Lower lobe of right lung (tissue), 2 donors: Measurements from ENCODE around the gene TMEM52. TPM values are rescaled to one million over a fixed set of nuclear protein-coding genes. Genes with fewer than 3 reads are reported as not detected.

Source experiments
- ATAC-seq, 2 donors: fragments of 200-7000 bp; cut with Tn5 transposase; one replicate each; pipeline ENCODE4 v1.9.1; 2020 to 2022; ENCODE audit warnings: mild to moderate bottlenecking in 2 of 2, moderate library complexity in 2 of 2
- DNase-seq: peaks from one replicate; pipeline ENCODE4 v3.0.0-alpha.2; 2020
- H3K27ac ChIP-seq: fragments of 200-600 bp; one replicate; pipeline ENCODE4 v1.8.0; 2022
- H3K27me3 ChIP-seq: fragments of 200-600 bp; one replicate; pipeline ENCODE4 v1.8.0; 2022; ENCODE audit warnings: low read depth
- H3K36me3 ChIP-seq: fragments of 200-600 bp; one replicate; pipeline ENCODE4 v1.8.0; 2022; ENCODE audit warnings: mild to moderate bottlenecking
- H3K4me1 ChIP-seq: fragments of 200-600 bp; one replicate; pipeline ENCODE4 v1.8.0; 2022
- H3K4me3 ChIP-seq: fragments of 200-600 bp; one replicate; pipeline ENCODE4 v1.8.0; 2022; ENCODE audit warnings: mild to moderate bottlenecking
- H3K9me3 ChIP-seq: fragments of 200-600 bp; one replicate; pipeline ENCODE4 v1.8.0; 2022
- CTCF ChIP-seq: fragments of 200-600 bp; IDR thresholded peaks from one replicate; pipeline ENCODE4 v1.8.0; 2022; ENCODE audit warnings: antibody characterized with exemption, mild to moderate bottlenecking
- intact Hi-C: fragments of 100-400 bp; cut with DNase I; formaldehyde crosslinking; loops from one replicate; pipeline ENCODE4 v1.11.0; 2022
- total RNA-seq: library from RNA; stranded (reverse); fragmentation: NEBNext Ultra II Directional; extraction: Animal tissue kit (Norgen Biotek cat#: 25700); gene quantifications from one replicate; pipeline ENCODE4 v1.2.1, GENCODE V29; 2021
- donor health status: DM: no; HTN: yes; CAD: no; lungs with severe emphysema.

The TMEM52 gene
- total RNA-seq, 1 donor from 2014 or later, result 1.4 TPM

- Histone ChIP-seq H3K36me3 (no peaks in the 10 kb centered on the region), H3K27me3 (peaks cover 19% of the 10 kb centered on the region), H3K27ac (no peak overlapping the region), H3K4me1 (peaks cover 11% of the 10 kb centered on the region), H3K9me3 (no peaks in the 10 kb centered on the region), H3K4me3 (no peak overlapping the region)
- no peak for TF ChIP-seq CTCF
- ATAC-seq (peak in 1 of 2 donors; percentile 29), DNase-seq (no peak)
- intact Hi-C loops, result no loop called here
Measured at GRCh38 chr1:1955621-1956094, 36.6 kb upstream of the TMEM52 start.

GRCh38 chr1:1954831-1955441, 35.9 kb upstream of the TMEM52 start:
- Histone ChIP-seq H3K4me3 (no peak overlapping the region), H3K36me3 (no peaks in the 10 kb centered on the region), H3K27me3 (peaks cover 12% of the 10 kb centered on the region), H3K27ac (no peak overlapping the region), H3K9me3 (no peaks in the 10 kb centered on the region), H3K4me1 (peaks cover 4% of the 10 kb centered on the region)
- intact Hi-C loops, result no loop called here
- DNase-seq (no peak), ATAC-seq (no peak)
- no peak for TF ChIP-seq CTCF

GRCh38 chr1:1954015-1954414, 34.9 kb upstream of the TMEM52 start:
- Histone ChIP-seq H3K27me3 (peaks cover 5% of the 10 kb centered on the region), H3K27ac (no peak overlapping the region), H3K9me3 (no peaks in the 10 kb centered on the region), H3K36me3 (no peaks in the 10 kb centered on the region), H3K4me1 (no peaks in the 10 kb centered on the region), H3K4me3 (no peak overlapping the region)
- intact Hi-C loops, result no loop called here
- DNase-seq (no peak), ATAC-seq (no peak)
- no peak for TF ChIP-seq CTCF

GRCh38 chr1:1950940-1951339, 31.9 kb upstream of the TMEM52 start:
- Histone ChIP-seq H3K27ac (no peak overlapping the region), H3K4me1 (peaks cover 16% of the 10 kb centered on the region), H3K27me3 (no peaks in the 10 kb centered on the region), H3K9me3 (no peaks in the 10 kb centered on the region), H3K4me3 (no peak overlapping the region), H3K36me3 (no peaks in the 10 kb centered on the region)
- intact Hi-C loops, result no loop called here
- DNase-seq (no peak), ATAC-seq (no peak)
- no peak for TF ChIP-seq CTCF

- Histone ChIP-seq H3K9me3 (no peaks in the 10 kb centered on the region), H3K27ac (no peak overlapping the region)
- intact Hi-C loops, result loop anchor here (10.0 kb wide), 1 partner anchor 96 kb away; no protein-coding TSS in a partner anchor
Measured at GRCh38 chr1:1948783-1949182, 29.7 kb upstream of the TMEM52 start.

More at GRCh38 chr1:1948783-1949182, 29.7 kb upstream of the TMEM52 start:
- no peaks in the 10 kb centered on the region for H3K27me3 ChIP-seq
- ATAC-seq, result no peak
- H3K4me3 ChIP-seq, result no peak overlapping the region
- no peaks in the 10 kb centered on the region for H3K36me3 ChIP-seq
- peaks cover 16% of the 10 kb centered on the region for H3K4me1 ChIP-seq
- DNase-seq, result no peak
- no peak for TF ChIP-seq CTCF
